HG03354 (cell line): ENCODE data around the gene ADIPOR1.

Source experiments
- ATAC-seq: cut with Tn5 transposase; IDR thresholded peaks from one replicate; pipeline ENCODE4 v1.9.1; 2021; ENCODE audit warnings: mild to moderate bottlenecking; ENCODE audit not compliant: unreplicated experiment, poor library complexity, severe bottlenecking

The ADIPOR1 gene

DNA sequence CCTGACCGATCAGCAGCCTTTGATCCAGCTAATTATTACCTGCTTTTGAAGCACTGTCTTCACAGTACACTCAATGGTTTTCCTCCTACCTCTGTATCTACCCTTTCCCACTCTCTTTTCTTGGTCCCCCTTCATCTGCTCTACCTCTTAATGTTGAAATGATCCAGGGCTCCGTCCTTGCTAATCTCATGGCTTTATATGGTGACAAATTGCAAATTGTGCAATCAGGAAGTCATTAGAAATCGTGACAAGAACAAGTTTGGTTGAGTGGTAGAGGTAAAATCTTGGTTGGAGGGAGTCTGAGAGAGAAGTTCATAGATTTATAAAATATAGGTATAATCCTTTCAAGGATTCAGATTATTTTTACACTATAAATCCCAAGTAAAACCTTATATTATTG lies 18.5 kb upstream of the ADIPOR1 start:
- ATAC-seq: no peak

DNA sequence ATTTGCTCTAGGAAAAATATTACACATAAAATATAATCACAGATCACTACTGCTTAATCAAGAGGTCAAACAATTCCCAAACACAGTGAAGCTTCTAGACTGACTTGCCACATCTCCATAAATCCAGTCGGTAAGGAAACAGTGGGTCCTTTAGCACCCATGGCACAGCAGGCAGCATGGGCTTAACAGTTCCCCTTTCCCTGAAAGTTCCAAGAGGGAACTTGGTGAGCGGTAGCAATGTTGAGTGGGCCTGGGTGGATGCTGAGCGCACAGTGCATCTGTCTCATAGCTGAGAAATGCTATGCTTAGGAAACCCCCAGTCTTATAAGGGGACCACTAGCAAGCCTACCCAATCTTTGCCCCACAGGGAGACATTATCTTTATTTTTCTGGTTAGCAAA lies 16.7 kb upstream of the ADIPOR1 start:
- ATAC-seq: no peak

DNA sequence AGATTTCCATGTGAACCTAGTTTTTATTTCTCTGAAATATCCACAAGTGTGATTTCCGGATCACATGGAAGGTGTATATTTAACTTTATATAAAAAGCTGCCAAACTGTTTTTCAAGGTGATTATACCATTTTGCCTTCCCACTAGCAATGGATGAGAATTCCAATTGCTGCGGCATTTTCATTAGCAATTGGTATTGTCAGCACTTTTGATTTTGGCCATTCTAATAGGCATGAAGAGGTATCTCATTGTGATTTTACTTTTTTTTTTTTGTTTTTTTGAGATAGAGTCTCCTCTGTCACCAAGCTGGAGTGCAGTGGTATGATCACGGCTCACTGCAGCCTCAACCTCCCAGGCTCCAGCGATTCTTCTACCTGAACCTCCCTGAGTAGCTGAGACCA lies 13.9 kb upstream of the ADIPOR1 start:
- ATAC-seq: no peak

GRCh38 chr1:202968895-202969295 lies 10.8 kb upstream of the ADIPOR1 start:
- peak; percentile 70 for ATAC-seq

DNA sequence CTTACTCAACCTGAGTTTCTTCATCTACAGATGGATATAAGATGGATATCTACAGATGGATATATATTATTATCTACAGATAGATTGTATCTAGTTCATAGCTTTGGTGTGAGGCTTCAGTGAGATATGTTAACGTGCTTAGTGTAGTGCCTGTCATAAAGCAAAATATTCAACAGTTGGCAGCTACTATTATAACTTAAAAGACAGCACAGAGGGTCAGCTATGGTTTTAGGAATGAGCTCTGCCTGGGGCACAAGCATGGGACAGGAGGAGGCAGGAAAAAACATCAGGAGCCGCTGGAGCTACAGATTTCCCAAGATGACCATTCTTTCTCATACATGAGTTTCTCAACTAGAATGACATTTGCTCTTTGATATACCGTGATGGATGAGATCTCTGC lies 10.2 kb upstream of the ADIPOR1 start:
- no peak for ATAC-seq

DNA sequence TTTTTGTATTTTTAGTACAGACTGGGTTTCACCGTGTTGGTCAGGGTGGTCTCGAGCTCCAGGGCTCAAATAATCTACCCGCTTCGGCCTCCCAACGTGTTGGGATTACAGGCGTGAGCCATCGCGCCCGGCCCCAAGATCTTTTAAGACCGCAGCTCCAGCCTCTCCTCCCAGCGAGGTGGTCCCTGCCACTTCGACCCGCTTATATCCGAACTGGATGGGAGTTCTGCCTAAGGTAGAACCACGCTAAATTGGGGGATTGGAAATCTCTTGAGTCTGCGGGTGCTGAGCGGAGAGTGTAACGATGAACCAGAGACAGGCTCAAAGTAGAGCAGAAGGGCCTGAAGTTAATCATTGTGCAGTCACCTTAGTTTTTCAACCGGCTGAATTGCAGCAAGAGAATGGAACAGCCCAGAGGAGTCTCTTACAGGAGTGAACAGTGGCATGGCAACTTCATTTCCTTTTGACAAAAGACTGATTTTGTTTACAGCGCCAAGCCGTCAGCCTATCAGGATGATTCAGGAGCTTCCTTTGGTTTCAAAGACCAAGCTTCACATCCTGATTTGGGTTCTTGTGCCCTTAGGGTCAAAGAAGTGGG lies 9.7 kb upstream of the ADIPOR1 start:
- peak; percentile 23 for ATAC-seq

DNA sequence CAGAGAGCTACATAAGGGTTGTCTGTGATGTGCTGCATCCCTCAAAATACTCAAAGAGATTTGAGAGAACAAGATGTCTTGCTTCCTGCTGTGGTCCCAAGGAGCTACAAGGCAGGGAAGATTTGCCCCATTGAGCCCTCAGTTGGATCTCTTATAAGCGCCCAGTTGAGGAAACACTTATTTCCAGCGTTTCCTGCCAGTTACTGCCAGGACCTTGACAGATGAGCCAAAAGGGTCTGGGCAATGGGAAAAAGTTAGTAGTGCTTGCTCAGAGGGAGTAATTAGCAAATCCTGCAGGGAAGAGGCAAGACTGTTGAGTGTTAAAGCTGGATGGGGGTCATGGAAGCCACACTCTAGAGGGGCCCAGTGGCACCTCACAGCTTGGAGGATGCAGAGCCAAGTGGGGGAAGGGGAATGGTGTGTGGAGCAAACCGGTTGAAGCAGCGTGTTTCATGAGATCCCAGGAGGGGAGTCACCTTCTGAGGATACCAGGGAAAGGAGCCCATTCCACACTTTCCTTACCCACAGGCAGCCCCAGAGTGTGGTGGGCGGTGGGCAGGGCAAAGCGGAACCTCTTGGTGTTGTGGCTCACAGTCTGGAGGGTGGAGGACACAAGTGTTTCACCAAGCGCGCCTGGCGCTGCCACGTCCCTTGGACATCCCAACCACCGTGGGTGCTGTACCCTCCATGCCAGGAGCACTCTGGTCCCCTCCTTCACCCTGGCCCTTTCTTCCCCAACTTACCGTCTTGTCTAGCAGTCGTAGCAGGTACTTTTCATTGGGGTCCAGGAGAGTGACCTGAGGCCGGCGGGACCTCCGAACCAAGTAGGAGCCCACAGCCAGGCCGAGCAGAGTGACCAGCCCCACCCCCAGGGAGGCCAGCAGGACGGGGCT lies 8.1 kb upstream of the ADIPOR1 start:
- ATAC-seq: no peak

DNA sequence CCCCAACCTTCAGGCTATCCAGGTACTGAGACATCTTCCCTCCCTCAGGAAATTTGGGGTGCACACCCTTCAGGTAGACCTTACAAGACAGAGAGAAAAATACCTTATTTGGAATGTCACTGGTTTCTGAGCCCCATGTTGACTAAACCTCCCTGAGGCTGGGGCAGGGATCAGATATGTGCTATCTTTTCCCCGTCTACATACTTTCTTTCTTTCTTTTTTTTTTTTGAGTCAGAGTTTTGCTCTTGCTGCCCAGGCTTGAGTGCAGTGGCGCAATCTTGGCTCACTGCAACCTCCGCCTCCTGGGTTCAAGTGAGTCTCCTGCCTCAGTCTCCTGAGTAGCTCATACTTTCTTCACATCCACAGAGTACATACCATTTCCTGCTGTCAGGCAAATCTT lies 7.3 kb upstream of the ADIPOR1 start:
- no peak for ATAC-seq

DNA sequence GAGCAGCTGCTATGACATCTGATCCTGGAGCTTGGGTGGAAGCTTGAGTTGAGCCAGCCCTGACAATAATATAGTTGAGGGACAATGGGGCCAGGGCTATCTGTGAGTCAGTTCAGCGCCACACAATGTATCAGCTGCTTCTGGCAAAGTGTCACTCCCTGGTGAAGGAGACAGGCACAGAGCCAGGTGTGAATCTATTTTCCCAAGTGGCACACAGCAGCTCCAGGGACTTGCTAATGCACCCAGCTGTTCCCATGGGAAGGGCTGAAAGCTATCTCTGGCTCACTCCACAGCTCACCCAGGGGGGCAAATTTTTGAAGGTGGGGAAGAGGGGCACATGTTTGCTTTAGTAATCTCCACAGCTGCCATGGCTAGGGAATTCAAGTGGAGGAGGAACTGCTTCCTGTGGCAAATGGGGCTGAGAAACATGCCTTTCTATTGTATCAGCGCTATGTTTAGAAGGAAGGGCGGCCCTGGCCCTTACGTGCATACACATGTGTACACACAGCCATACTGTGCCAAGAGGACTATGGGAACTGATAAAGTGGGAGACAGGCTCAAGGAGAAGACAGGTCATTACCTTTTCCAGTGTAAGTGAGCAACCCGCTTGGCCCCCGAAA lies 6.8 kb upstream of the ADIPOR1 start:
- no peak for ATAC-seq

DNA sequence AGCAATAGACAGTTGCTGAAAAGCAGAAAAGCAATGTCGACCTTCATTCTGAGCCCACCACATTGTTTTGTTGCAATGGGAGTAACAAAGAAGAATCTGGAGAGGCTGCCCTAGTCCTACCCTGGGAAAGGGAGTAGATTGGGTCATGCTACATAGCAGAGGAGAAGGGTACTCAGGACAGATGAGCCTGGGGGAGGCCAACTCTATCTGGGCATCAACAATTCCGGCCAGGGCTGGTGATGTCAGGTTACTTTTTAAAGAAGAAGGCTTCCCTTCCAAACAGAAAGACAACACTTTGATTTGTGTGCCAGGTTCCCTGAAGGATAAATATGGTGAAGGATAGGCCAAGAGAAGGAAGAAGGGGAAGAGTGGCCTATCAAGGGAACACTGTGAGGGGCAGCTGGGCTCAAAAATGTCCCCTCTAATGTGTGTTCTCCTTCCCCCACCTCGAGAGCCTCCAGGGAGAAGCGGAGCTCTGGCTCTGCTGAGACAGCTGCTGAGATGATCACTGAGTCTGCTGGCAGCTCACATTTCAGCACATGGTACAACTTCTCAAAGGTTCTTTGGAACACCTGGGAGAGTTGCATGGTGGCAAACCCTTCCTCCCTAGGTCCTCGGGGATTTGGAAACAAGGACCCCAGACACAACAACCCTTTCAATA lies 3.2 kb upstream of the ADIPOR1 start:
- no peak for ATAC-seq

- ATAC-seq: no peak
Measured at GRCh38 chr1:202959276-202959620, 1.1 kb upstream of the ADIPOR1 start.

DNA sequence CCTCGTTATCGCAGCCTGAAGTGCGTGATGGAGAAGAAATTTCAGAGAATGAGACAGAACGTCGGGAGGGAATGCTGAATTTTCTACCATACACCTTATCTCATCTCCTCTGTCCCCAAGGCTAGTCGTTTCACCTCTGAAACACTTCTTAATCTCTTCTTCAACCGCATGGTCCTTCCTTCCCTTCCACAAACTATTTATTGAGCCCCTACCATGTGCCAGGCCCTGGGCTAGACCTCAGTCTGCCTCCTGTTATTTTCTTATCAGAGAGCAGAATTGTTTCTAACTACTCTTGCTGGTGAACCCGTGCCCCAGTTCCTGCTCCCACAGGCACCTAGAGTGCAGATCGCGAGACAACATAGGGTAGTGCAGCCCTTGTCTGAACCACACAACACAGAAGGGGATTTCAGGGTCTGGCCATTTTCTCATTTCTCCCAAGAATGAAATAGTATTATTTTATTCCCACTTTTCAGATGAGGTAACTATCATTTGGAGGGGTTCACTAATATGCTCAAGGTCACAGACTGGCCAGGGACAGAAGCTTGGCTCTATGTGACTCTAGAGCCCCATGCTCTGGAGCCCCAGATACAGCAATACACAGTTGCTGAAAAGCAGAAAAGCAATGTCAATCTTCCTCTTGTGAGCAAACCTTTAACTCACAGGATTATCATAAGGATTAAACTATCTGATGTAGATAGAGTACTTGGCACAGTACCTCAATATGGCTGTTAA lies 598 bp upstream of the ADIPOR1 start:
- peak; percentile 1 for ATAC-seq

DNA sequence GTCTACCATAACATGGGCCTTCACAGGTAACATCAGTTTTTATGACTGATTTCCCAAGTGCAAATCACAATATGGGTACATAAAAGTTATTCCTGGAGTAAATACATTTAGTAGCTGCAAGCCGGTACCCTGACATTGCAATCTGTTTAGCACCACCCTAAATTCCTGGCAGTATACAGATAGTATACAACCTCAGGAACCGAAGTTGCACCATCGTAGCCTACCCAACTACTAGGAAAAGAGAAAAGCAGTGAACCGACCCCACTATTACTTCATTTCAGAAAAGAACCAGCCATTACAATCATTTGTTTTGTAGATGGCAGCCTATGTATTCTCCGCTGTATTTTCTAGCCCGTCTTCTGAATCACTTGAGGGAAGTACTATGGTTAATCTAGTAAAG lies 1.1 kb downstream of the ADIPOR1 start:
- ATAC-seq: no peak

DNA sequence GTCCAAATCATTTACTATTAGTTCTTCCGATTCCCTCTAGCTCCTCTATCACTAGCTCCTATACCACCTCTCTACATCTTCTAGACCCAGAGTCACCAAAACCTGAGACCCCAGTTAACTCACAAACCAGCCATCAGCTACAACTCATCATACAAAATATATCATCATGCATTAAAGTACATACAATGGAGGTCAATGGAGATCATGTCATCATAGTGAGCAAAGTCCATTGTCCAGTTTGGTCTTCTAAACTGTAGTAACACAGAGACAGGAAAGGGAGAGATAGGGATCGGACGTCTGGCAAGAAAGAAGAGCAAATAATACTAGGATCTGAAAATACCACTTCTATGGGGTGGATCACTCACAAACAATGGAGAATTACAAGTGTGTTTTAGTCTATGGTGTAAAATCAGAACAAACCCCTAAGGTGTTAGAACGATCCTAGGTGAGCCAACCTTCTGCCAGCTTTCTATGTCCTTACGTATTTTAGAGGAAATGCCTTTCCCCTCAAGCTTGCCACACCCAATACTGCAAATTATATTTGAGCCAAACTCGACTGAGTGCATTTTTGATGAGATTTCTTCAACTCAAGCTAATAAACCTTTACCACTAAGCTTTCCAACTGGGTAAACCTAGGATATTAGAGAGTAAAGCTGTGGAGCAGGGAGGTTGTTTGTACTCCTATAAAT lies 3.9 kb downstream of the ADIPOR1 start:
- ATAC-seq: no peak

DNA sequence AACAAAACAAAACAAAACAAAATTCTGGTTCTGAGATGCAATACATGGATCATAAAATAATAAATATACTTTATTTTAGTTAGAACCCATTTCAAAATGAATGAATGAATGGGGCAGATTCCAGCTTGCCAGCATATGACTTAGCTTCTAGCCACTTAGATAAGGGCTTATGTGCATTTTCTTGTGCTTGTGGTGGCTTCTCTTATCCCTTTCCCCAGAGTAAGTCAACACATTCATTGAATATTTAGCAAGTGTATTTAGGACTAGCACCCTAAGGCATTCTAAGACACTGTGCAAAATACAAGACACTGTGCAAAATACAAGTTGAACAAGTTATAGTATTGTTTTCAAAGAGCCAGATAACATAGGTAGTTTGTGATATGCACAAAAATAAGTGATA lies 4.7 kb downstream of the ADIPOR1 start:
- ATAC-seq: no peak

GRCh38 chr1:202952818-202953217 lies 5.3 kb downstream of the ADIPOR1 start:
- ATAC-seq: no peak

DNA sequence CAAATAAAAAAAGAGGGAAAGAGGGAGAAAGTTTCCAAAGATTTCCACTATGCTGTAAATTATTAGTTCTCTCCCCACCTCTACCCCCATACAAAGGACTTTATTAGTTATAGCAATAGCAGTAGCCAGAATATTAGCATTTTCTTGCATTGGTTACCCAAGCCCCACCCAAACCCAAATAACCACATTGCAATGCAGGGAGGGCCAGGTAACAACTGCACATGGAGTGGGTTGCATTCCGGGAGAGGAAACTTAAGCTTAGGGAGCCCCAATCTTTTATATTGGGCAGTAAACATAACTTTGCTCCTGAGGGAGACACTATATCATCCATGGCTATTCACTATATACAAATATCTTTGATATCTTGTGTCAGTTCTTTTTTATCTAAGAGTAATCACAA lies 6.0 kb downstream of the ADIPOR1 start:
- no peak for ATAC-seq

GRCh38 chr1:202951437-202951836 lies 6.7 kb downstream of the ADIPOR1 start:
- no peak for ATAC-seq

DNA sequence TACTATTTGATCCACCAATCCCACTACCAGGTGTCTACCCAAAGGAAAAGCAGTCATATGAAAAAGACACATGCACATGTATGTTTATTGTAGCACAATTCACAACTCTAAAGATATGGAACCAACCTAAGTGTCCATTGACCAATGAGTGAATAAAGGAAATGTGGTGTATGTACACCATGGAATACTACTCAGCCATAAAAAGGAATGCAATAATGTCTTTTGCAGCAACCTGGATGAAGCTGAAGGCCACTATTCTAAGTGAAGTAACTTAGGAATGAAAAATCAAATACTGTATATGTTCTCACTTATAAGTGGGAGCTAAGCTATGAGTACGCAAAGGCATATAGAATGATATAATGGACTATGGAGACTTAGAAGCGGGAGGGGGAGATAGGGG lies 12.6 kb downstream of the ADIPOR1 start:
- ATAC-seq: no peak
